ENCODE measurements around the gene COL4A2.

The COL4A2 gene

DNA sequence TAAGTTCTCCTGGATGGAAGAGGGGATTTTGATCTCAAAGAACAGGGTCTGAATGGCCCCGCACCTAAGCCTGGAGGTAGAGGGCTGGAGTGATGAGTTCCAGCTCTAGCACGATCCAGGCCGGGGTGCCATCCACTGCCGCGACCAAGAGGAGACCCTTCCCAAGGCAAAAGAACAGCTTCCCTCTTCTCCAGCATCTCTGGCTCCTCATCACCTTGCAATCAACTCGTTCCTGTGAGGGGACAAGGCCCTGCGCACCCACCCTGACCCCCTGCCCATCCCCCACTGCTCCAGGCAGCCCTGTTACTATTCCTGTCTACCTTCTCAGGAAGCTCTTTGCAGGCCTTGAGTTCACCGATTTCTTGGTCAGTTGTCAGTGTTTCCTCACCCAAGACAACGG lies 17.9 kb upstream of the COL4A2 start:
- DNase-seq (ENCODE audit: extremely low read depth in 1 of 2, low read depth in 1 of 2): no peak

DNA sequence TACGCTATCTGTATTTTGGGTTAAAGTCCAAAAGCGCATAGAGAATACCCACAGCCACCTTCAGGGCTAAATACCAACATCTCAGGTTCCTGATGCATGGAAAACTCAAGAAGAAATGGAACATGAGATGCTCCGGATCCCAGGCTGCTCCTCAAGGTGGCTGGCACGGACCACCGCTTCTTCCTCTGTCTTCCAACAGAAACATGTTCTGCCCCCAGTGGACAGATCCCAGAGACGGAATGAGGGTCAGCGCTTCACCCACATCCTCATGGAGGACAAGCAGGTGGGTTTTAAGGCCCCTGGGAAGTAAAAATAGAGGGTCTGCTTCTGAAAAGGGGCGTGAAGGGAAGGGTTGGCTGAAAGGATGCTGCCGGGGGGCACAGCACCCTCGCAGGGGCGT lies 17.4 kb upstream of the COL4A2 start:
- DNase-seq (ENCODE audit: extremely low read depth in 1 of 2, low read depth in 1 of 2): no peak

DNA sequence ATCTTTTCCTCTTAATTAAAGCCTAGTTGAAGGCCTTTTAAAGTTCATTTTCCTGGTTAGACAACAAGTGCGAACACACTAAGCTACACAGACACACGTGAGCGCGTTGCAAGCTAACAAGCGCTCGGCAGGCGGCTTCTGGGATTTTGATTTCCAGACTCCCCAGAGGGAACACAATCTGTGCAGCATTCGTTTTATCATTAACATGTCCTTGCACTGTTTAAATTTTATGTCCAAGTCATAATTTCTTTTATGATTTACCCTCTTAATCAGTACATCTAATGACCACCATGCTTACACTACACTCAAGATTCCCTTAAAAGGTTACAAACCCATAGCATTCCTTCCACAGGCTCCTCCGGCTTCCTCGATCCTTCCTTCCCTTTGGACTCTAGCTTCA lies 16.9 kb upstream of the COL4A2 start:
- DNase-seq (ENCODE audit: extremely low read depth in 1 of 2, low read depth in 1 of 2): no peak

DNA sequence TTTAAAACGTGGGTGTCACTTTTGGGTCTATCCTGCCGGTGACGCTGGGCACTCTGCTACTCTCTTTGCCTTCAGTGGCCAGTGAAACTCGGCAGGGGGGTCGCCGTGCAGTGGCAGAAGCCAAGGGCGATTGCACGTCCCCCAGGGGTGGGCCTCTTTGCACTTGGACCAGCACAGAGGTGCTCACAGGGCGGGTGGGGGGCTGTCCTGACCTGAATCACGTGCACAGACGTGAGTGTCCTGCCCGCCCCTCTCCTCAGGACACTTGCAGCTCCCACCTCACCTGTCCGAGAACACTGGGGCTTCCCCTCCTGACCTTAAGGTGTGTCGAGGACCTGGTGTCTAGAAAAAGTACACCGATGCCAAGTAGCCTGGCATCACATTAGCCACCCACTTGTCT lies 16.3 kb upstream of the COL4A2 start:
- DNase-seq (ENCODE audit: extremely low read depth in 1 of 2, low read depth in 1 of 2): no peak

DNA sequence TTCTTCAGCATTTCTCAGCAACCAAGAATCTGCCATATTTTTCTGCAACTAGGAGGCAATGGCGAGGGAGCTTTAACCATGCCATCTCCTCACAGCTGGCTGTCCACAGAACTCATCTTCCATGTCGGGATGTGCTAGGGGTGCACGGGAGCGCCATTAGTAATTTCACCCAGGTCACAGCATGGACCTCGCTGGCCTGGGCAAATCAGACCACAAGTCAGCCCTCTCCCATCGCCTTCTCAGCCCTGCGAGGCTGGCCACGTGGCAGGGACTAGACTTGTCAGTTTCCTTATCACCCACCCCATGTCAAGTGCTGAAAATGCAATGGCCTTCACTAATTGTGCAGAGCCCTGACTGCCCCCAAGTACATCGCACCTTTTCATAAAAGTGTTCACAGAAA lies 15.8 kb upstream of the COL4A2 start:
- DNase-seq (ENCODE audit: extremely low read depth in 1 of 2, low read depth in 1 of 2): no peak

DNA sequence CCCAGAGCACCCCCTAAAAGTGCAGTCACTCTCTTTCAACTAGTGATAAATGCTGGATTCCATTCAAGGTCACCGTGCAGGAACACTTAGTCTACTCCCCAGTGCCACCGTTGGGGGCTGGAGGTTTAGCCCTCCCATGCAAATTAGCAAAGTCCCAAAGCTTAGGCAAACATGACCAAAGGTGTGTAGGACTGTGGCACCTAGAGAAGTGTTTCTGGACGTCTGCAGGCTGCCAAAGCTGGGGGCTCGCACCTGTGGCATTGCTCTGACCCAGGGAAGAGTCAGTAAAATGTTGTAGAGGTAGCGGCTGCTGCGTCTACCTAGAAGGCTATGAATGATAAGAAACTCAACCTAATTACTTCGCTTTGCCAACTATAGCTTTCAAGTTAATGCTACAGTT lies 14.0 kb upstream of the COL4A2 start:
- no peak for DNase-seq (ENCODE audit: extremely low read depth in 1 of 2, low read depth in 1 of 2)

DNA sequence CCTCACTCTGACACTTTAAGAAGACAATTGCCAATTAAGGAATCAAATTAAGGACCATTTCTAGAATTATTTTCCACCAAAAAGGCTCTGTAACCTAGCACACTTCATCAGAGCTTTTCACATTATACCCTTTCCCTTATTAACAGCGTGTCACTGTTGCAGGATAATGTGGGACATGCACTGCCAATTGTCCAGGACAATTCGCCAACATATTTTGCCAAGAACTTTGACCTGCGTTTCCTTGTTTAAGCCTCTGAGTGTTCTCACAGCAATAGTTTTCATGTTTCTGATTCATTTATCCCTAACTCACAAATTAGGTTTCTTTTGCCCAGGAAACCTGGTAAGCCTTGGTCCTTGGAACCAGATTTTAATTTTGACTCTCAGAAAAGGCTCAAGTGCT lies 13.4 kb upstream of the COL4A2 start:
- no peak for DNase-seq (ENCODE audit: extremely low read depth in 1 of 2, low read depth in 1 of 2)

DNA sequence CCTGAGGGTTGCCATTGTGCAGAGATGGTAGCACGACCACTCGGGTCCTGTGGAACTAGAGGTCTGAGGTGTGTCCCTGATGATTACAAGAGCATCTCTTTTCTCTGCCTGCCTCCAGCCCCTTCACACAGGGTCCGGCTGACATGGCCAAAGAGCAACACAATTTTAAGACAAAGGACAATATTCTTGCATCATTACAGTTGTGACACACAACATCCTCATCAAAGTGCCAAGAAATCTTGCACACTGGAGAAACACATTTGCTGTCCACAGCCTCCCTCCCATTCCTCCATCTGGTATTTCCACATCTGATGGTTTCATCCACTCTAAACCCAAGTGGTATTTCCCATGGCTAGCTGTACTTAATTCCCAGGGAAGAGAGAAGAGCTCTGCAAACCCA lies 12.9 kb upstream of the COL4A2 start:
- no peak for DNase-seq (ENCODE audit: extremely low read depth in 1 of 2, low read depth in 1 of 2)

DNA sequence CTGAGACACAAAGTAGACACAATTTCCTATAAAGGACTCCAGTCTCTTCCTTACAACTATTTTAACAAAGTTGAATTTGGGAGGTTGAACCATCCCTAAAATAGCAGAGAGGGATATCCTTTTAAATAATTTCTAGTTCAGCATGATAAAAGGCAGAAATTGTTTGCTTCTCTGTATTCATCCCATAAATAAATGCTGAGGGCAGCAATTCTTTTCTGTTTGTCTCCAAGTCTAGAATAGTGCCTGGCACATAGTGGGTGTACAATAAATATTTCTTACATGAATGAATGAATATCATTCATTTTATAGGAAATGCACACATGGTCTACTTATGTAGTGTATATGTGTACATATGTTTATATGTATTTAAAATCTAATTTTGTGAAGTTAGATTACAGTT lies 12.5 kb upstream of the COL4A2 start:
- DNase-seq (ENCODE audit: extremely low read depth in 1 of 2, low read depth in 1 of 2): no peak

DNA sequence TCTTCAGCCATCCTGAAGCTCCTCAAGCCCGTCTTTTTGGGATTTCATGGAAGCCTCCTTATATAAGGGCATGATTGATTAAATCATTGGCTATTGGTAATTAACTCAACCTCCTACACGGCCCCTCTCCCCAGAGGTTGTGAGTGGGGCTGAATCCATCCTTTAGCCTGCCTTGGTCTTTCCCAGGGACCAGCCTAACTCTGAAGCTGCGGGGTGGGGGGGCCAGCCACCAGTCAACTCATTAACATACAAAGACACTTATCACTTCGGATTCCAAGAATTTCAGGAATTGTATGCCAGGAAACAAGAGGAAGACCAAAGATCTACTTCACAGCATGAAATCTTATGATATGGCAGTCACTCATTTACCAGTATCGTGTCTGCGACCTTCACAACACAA lies 10.1 kb upstream of the COL4A2 start:
- DNase-seq (ENCODE audit: extremely low read depth in 1 of 2, low read depth in 1 of 2): no peak

DNA sequence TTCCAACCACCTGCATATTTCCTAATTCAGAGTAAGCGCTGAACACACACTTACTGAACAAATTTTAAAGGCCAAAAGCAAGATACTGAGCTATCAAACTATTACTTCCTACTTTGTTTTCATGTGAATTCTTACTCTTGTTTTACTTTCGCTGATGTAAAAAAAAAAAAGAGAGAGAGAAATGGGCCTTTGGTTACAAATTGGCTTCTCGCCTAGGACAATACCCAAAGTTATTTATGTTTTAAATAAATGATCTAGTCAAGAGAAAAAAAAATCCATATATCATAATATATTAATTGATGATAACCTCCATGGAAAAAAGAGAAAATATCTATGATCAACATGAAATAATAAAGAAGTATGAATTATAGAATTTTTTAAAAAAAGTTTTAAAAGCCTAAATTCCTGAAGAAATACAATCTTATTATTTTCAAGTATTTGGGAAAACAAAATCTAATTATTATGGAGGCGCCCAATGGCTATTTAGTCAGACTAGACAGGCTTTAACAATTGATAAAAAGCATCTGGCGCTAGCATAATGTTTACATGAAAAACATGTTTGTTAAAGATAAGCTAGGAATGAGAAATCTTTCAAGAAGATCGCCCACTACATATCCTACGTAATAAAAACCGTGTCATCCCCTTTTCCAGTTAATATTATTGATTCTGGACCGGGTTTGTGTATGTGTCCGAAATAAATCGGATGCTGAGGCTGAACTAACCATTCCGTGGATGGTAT lies 9.1 kb upstream of the COL4A2 start:
- DNase-seq (ENCODE audit: extremely low read depth in 1 of 2, low read depth in 1 of 2): no peak

DNA sequence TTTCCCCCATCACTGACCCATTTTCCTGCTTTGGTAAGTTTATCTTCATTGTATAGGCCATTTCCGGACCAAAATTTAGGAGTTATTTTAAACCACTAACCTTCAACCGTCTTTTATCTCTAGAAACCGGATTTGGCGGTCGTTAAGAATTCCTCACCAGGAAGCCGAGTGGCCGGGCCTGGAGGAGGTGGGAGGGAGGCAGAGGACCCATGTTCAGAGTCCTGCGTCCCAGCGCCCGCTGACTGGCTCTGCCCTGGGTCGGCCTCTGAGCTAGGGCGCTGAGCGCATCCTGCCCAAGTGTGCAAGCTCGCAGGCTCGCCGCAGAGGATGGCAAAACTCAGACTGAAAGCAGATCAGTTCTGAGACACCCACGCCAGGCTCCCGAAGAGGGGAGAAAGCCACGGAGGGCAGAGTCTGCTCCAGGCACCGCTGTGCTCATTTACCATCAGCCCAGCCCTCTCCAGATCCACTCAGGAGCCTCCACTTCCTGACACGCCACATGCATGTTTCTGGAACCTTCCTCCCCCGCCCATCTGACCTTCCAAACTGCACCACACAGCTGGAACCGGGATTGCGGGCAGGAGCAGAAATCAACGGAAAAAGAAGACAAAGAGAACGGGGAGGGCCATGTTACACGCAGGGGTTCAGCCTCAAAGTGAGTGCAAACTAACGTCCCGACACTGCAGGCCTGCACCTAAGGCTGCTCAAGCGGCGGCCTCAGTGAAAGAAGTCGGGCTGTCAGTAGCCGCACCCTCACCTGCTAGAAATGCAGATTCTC lies 8.4 kb upstream of the COL4A2 start:
- peak; percentile 19 to 50 for DNase-seq (ENCODE audit: extremely low read depth in 1 of 2, low read depth in 1 of 2)

DNA sequence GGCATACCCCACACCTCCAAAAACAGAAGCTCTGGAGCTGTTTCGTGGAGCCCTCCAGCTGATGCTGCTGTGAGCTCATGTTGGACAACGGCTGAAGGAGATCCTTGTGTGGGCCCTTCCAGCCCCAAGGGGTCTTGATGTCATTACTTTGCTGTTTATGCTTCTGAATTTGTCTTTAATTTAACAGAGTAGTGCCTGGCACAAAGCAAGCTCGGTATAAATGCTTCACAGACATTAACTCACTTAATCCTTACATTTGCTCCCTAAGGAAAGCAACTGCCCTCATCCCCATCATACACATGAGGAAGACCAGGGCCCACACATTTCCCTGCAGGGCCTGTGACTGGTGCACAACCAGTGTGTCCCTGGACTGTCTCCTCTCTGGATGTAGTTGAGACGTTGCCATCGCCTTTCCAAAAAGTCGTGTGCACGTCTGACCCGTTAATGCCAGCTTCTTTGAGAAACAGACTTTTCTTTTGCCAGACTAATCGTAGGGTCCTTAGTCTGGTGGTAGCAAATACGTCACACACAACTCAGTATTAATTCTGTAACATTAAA lies 7.7 kb upstream of the COL4A2 start:
- no peak for DNase-seq (ENCODE audit: extremely low read depth in 1 of 2, low read depth in 1 of 2)

DNA sequence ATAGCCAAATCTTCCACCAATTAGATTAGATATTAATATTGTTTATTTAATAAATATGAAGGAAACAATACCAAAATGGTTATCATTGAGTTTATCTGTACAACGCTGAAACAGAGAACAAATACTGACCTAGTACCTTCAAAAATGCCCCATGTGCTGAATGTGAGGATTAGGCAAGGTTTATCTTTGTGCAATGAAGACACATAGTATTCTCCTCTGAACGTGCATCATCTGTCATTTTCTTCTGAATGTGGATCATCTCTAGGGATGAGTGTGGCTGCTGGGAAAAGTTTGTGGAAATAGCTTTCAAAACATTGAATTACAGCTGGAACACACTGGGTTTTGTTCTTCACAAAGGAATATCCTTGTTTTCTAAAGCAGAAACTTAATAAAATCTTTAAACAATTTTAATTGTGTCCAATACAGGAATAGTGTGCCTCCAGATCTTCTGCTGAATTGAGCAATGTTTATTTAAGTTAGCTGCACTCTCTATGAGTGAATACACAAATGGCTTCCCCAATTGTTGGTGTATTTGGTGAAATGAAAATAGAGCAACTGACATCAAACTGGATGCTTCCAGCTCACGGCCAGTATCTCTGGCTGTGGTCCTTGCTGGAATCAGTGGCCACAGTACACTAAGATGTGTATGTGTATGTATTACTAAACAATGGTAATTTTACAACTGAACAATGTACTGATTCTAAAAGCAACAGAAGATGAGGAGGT lies 6.8 kb upstream of the COL4A2 start:
- DNase-seq (ENCODE audit: extremely low read depth in 1 of 2, low read depth in 1 of 2): no peak

DNA sequence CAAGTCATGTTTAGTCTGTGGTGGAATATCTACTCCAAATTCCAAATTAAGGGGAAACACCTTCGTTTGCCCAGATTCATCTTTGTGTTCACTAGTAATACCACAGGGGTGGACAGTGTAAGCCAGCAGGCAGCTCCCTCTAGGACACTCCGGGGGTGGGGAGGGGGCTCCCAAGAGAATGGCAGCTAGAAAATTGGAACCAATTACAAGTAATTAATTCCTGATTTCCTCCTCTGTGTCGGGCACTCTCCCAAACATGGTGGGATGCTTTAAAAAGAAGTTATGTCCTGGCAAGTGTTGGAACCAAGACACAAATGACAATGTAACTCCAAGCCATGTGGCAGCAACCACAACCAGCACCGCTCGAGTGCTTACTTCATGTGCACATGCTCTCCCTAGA lies 6.0 kb upstream of the COL4A2 start:
- DNase-seq (ENCODE audit: extremely low read depth in 1 of 2, low read depth in 1 of 2): no peak

DNA sequence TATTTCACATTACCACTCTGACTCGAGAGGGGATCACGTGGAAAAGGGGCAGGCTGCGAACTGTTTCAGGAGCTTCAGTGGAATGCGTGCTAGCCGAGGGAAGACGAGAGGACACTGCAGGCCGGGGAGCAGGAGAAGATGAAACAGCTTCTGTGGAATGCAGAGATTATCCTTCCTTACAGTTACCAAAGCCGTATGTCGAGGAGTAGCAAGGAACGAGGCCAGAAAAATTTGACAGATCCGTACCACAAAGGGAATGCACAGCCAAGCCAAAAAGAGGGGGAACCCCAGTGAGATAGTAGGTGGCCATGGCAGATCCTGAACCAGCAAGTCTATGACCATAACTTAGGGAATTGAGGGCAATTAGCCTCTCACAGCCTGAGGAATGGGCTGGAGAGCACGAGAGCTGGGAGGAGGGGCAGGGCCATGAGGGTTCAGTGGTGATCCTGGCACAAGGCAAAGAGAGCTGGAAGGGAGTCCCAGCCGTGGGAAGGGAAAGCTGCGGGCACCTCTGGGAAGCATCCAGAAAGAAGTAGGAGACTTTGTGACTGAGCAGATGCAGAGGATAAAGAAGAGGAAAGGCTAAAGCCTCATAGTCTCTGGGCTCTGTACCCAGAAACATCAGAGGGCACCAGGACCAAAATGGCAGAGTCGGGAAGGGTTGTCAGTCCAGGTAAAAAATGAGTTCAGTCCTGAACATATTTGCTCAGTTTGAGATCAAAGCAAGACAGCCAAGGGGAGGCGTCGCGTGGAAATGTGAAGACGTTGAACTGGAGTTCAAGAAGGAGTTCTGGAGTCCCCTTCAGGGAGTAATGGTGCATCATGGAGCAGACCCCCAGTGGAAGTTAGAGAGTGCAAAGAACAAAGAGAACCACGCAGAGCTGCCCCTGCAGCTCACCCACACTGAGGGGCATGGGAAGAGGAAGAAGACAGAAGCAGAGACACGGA lies 5.2 kb upstream of the COL4A2 start:
- no peak for DNase-seq (ENCODE audit: extremely low read depth in 1 of 2, low read depth in 1 of 2)

DNA sequence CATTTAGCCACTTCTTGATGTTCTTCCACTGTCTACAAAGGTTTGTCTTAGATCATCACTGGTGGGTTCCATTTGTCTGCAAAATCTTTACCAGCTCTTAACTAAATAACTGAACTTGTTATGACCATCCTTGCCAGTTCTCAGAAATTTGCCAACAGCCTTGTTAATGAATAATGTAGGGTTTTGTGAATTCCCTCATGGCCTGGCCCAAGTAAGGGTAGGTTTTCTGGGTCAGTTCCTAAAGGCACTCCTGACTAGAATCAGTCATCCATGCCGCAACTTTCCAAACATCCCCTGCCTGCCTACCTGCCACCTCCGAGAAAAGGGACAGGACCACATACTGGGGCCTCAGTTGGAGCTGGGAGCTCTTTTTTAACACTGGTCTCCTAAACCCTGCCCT lies 4.1 kb upstream of the COL4A2 start:
- DNase-seq (ENCODE audit: extremely low read depth in 1 of 2, low read depth in 1 of 2): no peak

DNA sequence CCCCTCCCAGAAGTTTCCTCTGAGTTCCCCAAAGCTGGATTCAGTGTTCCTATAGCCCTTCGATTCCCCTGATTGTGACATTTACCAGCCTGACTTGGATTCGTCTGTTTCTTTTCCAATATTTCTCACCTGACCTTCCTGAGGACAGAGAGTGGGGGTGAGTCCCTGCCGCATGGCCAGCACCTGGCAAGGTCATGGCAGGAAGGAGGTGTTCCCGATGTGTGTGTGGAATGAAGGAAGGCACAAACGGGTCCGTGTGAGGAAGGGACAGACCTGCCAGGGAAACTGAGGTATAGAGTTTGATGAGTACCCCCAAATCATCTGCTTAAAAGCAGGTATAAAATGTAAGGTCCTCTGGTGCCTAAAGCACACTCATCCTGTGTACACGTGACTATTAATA lies 3.4 kb upstream of the COL4A2 start:
- DNase-seq (ENCODE audit: extremely low read depth in 1 of 2, low read depth in 1 of 2): no peak

DNA sequence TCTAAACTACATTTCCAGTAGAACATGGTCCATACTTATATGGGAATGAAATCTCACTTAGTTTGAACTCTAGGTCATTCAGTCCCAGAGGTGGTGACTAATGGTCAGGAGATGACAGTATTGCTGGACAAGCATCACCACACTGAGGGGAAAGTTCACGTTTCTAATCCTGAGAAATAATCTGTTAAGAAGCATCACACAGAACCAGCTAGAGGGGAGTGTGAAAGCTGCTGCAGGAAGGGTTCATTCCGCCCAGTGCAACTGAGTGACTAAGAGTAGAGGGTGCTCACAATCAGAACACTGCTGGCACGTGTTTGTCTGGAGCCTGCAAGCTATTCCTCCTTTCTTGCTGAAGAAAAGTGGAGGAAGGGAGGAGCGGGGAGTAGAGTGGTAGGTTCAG lies 2.8 kb upstream of the COL4A2 start:
- no peak for DNase-seq (ENCODE audit: extremely low read depth in 1 of 2, low read depth in 1 of 2)

DNA sequence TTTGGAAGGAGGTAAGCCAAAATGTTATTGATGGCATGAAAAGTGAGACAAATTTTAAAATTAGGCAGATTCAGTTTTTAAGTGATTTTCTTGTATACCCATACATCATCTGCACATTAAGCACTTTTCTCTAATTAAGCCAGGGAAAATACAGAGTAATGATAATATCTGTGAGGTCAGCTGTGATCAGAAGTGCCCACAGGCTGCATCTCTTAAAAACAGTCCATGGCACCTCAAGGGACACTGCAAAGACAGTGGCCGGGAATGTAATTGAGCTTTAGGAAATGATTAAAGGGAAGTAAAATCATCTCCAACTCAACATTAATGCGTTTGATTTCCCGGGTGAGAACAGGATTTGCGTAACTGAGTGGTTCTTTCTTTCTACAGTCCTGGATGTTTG lies 2.1 kb upstream of the COL4A2 start:
- no peak for DNase-seq (ENCODE audit: extremely low read depth in 1 of 2, low read depth in 1 of 2)

DNA sequence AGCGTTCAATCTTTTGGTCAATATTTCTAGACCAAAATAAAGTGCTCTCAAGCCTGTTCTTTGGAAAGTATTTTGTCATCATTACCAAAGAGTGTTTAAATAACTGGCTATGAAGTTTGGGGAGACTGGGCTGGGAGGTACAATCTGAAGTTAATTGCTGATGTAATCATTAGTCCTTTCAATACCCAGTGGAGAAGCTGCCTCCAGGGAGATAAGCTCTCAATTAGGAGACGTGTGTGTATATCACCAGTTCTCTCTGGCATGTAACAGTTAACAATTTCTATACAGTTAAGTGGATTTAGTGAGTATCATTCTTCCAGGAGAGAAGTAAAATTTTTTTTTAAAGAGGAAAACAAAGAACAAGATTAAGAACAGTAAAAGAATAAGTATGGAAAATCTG lies 1.5 kb upstream of the COL4A2 start:
- no peak for DNase-seq (ENCODE audit: extremely low read depth in 1 of 2, low read depth in 1 of 2)

Measured in stimulated activated CD8-positive, alpha-beta memory T cell treated with anti-CD3 and anti-CD28 coated beads, Interleukin-7, amount 100 ng/mL, for 48 hours (primary cell).